ENCODE measurements around the gene DYRK1A. TPM values are rescaled to one million over a fixed set of nuclear protein-coding genes. Genes with fewer than 3 reads are reported as not detected.

The DYRK1A gene
- total RNA-seq: 179 TPM

GRCh38 chr21:37366482-37367316 lies at the start of gene DYRK1A:
Gene DYRK1A, plus strand, starts transcription at chr21:37366773. Its CDS starts 53,602 bp downstream, at chr21:37420375.

Other genes with a start within 250 kb of the DYRK1A start
- gene VPS26C, start 99.4 kb upstream of the DYRK1A start, total RNA-seq: 69.5 TPM